OCI-LY7 (cell line): ENCODE results near the gene ROCK2. TPM values are rescaled to one million over a fixed set of nuclear protein-coding genes. Genes with fewer than 3 reads are reported as not detected.

ENCODE experiments used
- BruUV-seq: library from RNA; stranded (reverse); fragments of 400-500 nt; replicated peaks from 2 replicates; lab custom pipeline; 2021; lab: Mats Ljungman, UMichigan
- CTCF ChIA-PET: fragments of 300-600 bp; sonication (Branson Sonifier 250); formaldehyde crosslinking; loops from one replicate; lab custom pipeline; 2022; ENCODE audit warnings: antibody characterized with exemption; ENCODE audit not compliant: unreplicated experiment; lab: Charles Lee
- POLR2A ChIA-PET: fragments of 300-600 bp; sonication (Branson Sonifier 250); formaldehyde crosslinking; loops from one replicate; lab custom pipeline; 2022; ENCODE audit warnings: antibody characterized with exemption; lab: Charles Lee
- DNase-seq: peaks from one replicate; pipeline ENCODE4 v3.0.0-alpha.2; 2015; ENCODE audit warnings: low spot score
- H2AFZ ChIP-seq: fragments of 200-600 bp; sonication (generic), shearing (Covaris generic); 2 replicates; pipeline ENCODE4 v1.6.1; 2014; ENCODE audit warnings: mild to moderate bottlenecking, antibody characterized with exemption, low read length, moderate library complexity
- H3K27ac ChIP-seq: fragments of 200-600 bp; sonication (generic); 2 replicates; pipeline ENCODE4 v1.5.1; 2014; ENCODE audit warnings: mixed run types, low read depth, mild to moderate bottlenecking, moderate library complexity, low read length, inconsistent platforms; ENCODE audit not compliant: poor library complexity, severe bottlenecking
- H3K36me3 ChIP-seq: fragments of 200-600 bp; sonication (generic); 2 replicates; pipeline ENCODE4 v1.6.1; 2014; ENCODE audit warnings: mild to moderate bottlenecking, antibody characterized with exemption, low read length, moderate library complexity, mixed read lengths; ENCODE audit not compliant: insufficient read depth
- H3K4me1 ChIP-seq: fragments of 200-600 bp; sonication (generic); 2 replicates; pipeline ENCODE4 v1.5.1; 2014; ENCODE audit warnings: mild to moderate bottlenecking, low read length; ENCODE audit not compliant: insufficient read depth, poor library complexity, severe bottlenecking
- H3K4me2 ChIP-seq: fragments of 200-600 bp; sonication (generic); 2 replicates; pipeline ENCODE4 v1.6.1; 2014; ENCODE audit warnings: mild to moderate bottlenecking, low read length
- H3K4me3 ChIP-seq: fragments of 200-600 bp; sonication (generic); 2 replicates; pipeline ENCODE4 v1.5.1; 2014; ENCODE audit warnings: mild to moderate bottlenecking, low read depth, low read length; ENCODE audit not compliant: poor library complexity, severe bottlenecking
- H3K79me2 ChIP-seq: fragments of 200-600 bp; sonication (generic); 2 replicates; pipeline ENCODE4 v1.6.1; 2016; ENCODE audit warnings: low read depth, mild to moderate bottlenecking, low read length, moderate library complexity, mixed read lengths; ENCODE audit not compliant: insufficient read depth
- H3K9me2 ChIP-seq: fragments of 200-600 bp; sonication (generic); 2 replicates; pipeline ENCODE4 v1.6.1; 2016; ENCODE audit warnings: mild to moderate bottlenecking, low read length, mixed read lengths; ENCODE audit not compliant: insufficient read depth
- H3K9me3 ChIP-seq: fragments of 200-600 bp; sonication (generic); 2 replicates; pipeline ENCODE4 v1.6.1; 2014; ENCODE audit warnings: mild to moderate bottlenecking, mixed run types, low read length, mixed read lengths
- H4K20me1 ChIP-seq: fragments of 200-600 bp; sonication (generic); 2 replicates; pipeline ENCODE4 v1.6.1; 2014; ENCODE audit warnings: mild to moderate bottlenecking, antibody characterized with exemption, low read length, moderate library complexity, mixed read lengths; ENCODE audit not compliant: insufficient read depth
- CTCF ChIP-seq: fragments of 200-600 bp; sonication (generic); conservative IDR thresholded peaks from 2 replicates; pipeline ENCODE4 v1.5.1; 2014; ENCODE audit warnings: mild to moderate bottlenecking, antibody characterized with exemption, low read length, moderate library complexity, mixed read lengths
- EZH2phosphoT487 ChIP-seq: fragments of 200-600 bp; sonication (generic); IDR thresholded peaks from 2 replicates; pipeline ENCODE4 v1.6.1; 2018; ENCODE audit warnings: low read depth, borderline replicate concordance, mild to moderate bottlenecking, mixed run types, antibody characterized with exemption, low read length, moderate library complexity, mixed read lengths
- intact Hi-C: fragments of 100-400 bp; cut with micrococcal nuclease; formaldehyde crosslinking; loops from one replicate; pipeline ENCODE4 v1.10.0; 2022; ENCODE audit not compliant: unreplicated experiment
- total RNA-seq, 2 experiments: library from RNA; depleted of rRNA in 1 of 2; stranded (reverse); fragments of >200 nt in 1 of 2; shearing (Covaris generic) in 1 of 2; gene quantifications; 2 replicates each; pipeline ENCODE4 v1.2.3, GENCODE V29; 2014 to 2022

Gene ROCK2
- total RNA-seq, 2 experiments from 2014 or later = 12.4 to 21.0 TPM

GRCh38 chr2:11228692-11229091, 115.7 kb downstream of the ROCK2 start:
- H3K4me3 ChIP-seq = no peak overlapping the region
- no peak overlapping the region for H2AFZ ChIP-seq
- no peaks in the 10 kb centered on the region for H3K79me2 ChIP-seq
- TF ChIP-seq EZH2phosphoT487 (no peak), CTCF (no peak)
- H3K27ac ChIP-seq = no peak overlapping the region
- H3K9me3 ChIP-seq = no peaks in the 10 kb centered on the region
- H3K4me2 ChIP-seq = no peak overlapping the region
- no peaks in the 10 kb centered on the region; the same call in 1 of the 2 replicates for H4K20me1 ChIP-seq
- CTCF ChIA-PET = no interaction called here
- H3K4me1 ChIP-seq = peaks cover 10% of the 10 kb centered on the region
- intact Hi-C loops = no loop called here
- no TSS peak for BruUV-seq
- POLR2A ChIA-PET = interaction anchor here (0.6 to 1.7 kb wide), 3 partner anchors 11 to 21 kb away, joined by 3 to 8 read pairs (median 5); no protein-coding TSS in a partner anchor
- no peaks in the 10 kb centered on the region for H3K9me2 ChIP-seq
- H3K36me3 ChIP-seq = peaks cover 8% of the 10 kb centered on the region; the same call in 1 of the 2 replicates
- no peak for DNase-seq

- no peaks in the 10 kb centered on the region for H3K9me2 ChIP-seq
- H3K4me1 ChIP-seq = no peaks in the 10 kb centered on the region
- no peak overlapping the region for H3K4me2 ChIP-seq
- peaks cover 8% of the 10 kb centered on the region; the same call in 1 of the 2 replicates for H3K36me3 ChIP-seq
- no peak for DNase-seq
- no peak for TF ChIP-seq CTCF
- no peak for TF ChIP-seq EZH2phosphoT487
- ChIA-PET POLR2A (interaction anchor here (0.5 to 1.7 kb wide), 4 partner anchors 10 to 290 kb away, joined by 3 to 9 read pairs (median 6); a partner anchor contains a TSS), CTCF (no interaction called here)
- intact Hi-C loops = no loop called here
- H3K9me3 ChIP-seq = no peaks in the 10 kb centered on the region
- BruUV-seq = no TSS peak
- H3K79me2 ChIP-seq = no peaks in the 10 kb centered on the region
- no peaks in the 10 kb centered on the region; the same call in 1 of the 2 replicates for H4K20me1 ChIP-seq
- no peak overlapping the region for H3K4me3 ChIP-seq
- H2AFZ ChIP-seq = no peak overlapping the region
- no peak overlapping the region for H3K27ac ChIP-seq
Measured at GRCh38 chr2:11227595-11227994, 116.8 kb downstream of the ROCK2 start.

- BruUV-seq = no TSS peak
- Histone ChIP-seq H2AFZ (no peak overlapping the region), H3K4me3 (no peak overlapping the region), H3K4me2 (no peak overlapping the region), H3K9me2 (no peaks in the 10 kb centered on the region), H3K9me3 (no peaks in the 10 kb centered on the region), H4K20me1 (no peaks in the 10 kb centered on the region; the same call in 1 of the 2 replicates), H3K4me1 (no peaks in the 10 kb centered on the region), H3K79me2 (no peaks in the 10 kb centered on the region), H3K27ac (no peak overlapping the region), H3K36me3 (peaks cover 13% of the 10 kb centered on the region)
- intact Hi-C loops = no loop called here
- ChIA-PET POLR2A (interaction anchor here (0.6 to 1.0 kb wide), 3 partner anchors 35 to 301 kb away, joined by 3 to 5 read pairs (median 5); no protein-coding TSS in a partner anchor), CTCF (interaction anchor here (0.8 kb wide), 1 partner anchor 188 kb away, joined by 3 read pairs; no protein-coding TSS in a partner anchor)
- DNase-seq = no peak
- TF ChIP-seq CTCF = no peak
- TF ChIP-seq EZH2phosphoT487 = no peak
Measured at GRCh38 chr2:11224887-11225286, 119.5 kb downstream of the ROCK2 start.
